Articular chondrocyte of knee joint (primary cell): Measurements from ENCODE around the gene MUC20. TPM values are rescaled to one million over a fixed set of nuclear protein-coding genes. Genes with fewer than 3 reads are reported as not detected.
A peak's percentile ranks its signal among the peaks of the same experiment; 100 is the strongest.

ENCODE experiments used
- small RNA-seq: library from RNA; depleted of rRNA; stranded (forward); fragments of <200 nt; gene quantifications from one replicate; pipeline ENCODE3, GENCODE V24; 2012
- total RNA-seq: library from RNA; depleted of rRNA; stranded (reverse); fragments of >200 nt; gene quantifications from 2 replicates; pipeline ENCODE4 v1.2.3, GENCODE V29; 2012

The MUC20 gene
- total RNA-seq: 1.4 and 1.6 TPM in 2 replicates

GRCh38 chr3:195720831-195721506 is at the start of gene MUC20:
Gene MUC20 (plus strand): TSS chr3:195720978. CDS start chr3:195721008, 30 bp downstream.

Small RNA genes lying within 50 kb of the gene (small RNA-seq; reads per million reads assigned to genes)
- 2.7 reads per million, percentile 80 among the genes with 10 or more reads in this experiment for gene MIR570

Other genes with a start within 250 kb of the MUC20 start
- 66.9 and 79.6 TPM in 2 replicates for gene PPP1R2, start 177.7 kb upstream of the MUC20 start, total RNA-seq
- gene APOD, start 137.0 kb upstream of the MUC20 start, total RNA-seq: 0.91 and 2.8 TPM in 2 replicates
- not detected in 2 replicates for gene MUC4, start 91.0 kb downstream of the MUC20 start, total RNA-seq
- gene TNK2, start 187.6 kb downstream of the MUC20 start, total RNA-seq: 5.5 and 9.5 TPM in 2 replicates